GM12872 (cell line): Measurements from ENCODE around the gene GLIPR1.

Experiments used
- CTCF ChIP-seq: IDR thresholded peaks from 3 replicates; pipeline ENCODE4 v1.5.1; 2011; ENCODE audit warnings: low read depth, mild to moderate bottlenecking, low read length, moderate library complexity; ENCODE audit not compliant: insufficient read depth

Gene GLIPR1

GRCh38 chr12:75444429-75445136 is 36.0 kb upstream of the GLIPR1 start:
- no peak for TF ChIP-seq CTCF

- no peak for TF ChIP-seq CTCF
Measured at GRCh38 chr12:75446857-75447256, 33.7 kb upstream of the GLIPR1 start.

GRCh38 chr12:75447691-75448393 is 32.7 kb upstream of the GLIPR1 start:
- no peak for TF ChIP-seq CTCF

GRCh38 chr12:75452675-75453330 is 27.8 kb upstream of the GLIPR1 start:
- TF ChIP-seq CTCF: no peak

GRCh38 chr12:75455839-75456238 is 24.7 kb upstream of the GLIPR1 start:
- TF ChIP-seq CTCF: no peak

- TF ChIP-seq CTCF: no peak
Measured at GRCh38 chr12:75457191-75457590, 23.4 kb upstream of the GLIPR1 start.

- TF ChIP-seq CTCF: no peak
Measured at GRCh38 chr12:75459755-75460154, 20.8 kb upstream of the GLIPR1 start.
